Measurements from ENCODE around the gene CRYBG2.

DNA sequence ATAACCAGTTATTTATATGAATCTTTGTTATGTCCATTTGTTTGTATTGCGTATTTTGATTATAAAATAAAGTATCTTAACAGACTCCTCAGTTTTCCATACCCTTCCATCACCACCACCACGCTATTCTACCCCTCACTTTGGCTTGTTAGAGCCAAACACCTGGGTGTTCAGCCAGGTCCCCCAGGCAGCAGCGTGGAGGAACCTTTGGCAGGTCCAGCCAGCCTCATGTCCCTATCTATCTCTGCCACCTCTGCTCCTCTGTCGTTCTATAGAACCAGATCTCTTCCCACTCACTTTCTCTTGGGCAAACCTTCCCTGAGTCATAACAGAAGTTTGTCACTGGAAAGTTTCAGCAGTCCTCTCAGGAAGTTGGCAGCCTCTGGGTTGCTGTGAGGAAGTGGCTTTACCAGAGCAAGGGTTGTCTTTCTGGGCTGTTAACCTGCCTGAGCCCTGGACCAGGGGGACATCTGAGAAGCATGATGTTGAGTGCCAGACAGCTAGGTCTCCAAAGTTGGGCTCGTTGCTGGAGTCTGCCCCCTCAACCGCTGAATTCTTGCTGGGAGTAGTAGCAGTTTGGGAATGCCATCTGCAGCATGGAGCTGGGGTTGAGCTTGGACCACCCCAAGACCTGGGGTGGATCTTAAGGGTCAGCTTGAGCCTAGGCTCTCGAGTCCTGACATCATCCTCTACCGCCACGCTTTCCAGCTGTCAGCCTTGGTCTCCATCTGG is 75.0 kb downstream of the CRYBG2 start:
- no peak for TF ChIP-seq POLR2A (IDR thresholded peaks at IDR 0.05)
- TF ChIP-seq, protein P1, sequence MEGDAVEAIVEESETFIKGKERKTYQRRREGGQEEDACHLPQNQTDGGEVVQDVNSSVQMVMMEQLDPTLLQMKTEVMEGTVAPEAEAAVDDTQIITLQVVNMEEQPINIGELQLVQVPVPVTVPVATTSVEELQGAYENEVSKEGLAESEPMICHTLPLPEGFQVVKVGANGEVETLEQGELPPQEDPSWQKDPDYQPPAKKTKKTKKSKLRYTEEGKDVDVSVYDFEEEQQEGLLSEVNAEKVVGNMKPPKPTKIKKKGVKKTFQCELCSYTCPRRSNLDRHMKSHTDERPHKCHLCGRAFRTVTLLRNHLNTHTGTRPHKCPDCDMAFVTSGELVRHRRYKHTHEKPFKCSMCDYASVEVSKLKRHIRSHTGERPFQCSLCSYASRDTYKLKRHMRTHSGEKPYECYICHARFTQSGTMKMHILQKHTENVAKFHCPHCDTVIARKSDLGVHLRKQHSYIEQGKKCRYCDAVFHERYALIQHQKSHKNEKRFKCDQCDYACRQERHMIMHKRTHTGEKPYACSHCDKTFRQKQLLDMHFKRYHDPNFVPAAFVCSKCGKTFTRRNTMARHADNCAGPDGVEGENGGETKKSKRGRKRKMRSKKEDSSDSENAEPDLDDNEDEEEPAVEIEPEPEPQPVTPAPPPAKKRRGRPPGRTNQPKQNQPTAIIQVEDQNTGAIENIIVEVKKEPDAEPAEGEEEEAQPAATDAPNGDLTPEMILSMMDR (IDR thresholded peaks at IDR 0.05): no peak

All from tibial nerve (tissue), 3 donors.